Endothelial cell (in vitro differentiated cells): ENCODE results near the gene PAOX. TPM values are rescaled to one million over a fixed set of nuclear protein-coding genes. Genes with fewer than 3 reads are reported as not detected.

Experiments used
- DNase-seq: peaks from one replicate; pipeline ENCODE4 v3.0.0; 2021; ENCODE audit warnings: low spot score
- H3K27ac Mint-ChIP-seq: one replicate; pipeline ENCODE4 v1.8.0; 2021; ENCODE audit warnings: mixed read lengths, inconsistent platforms; ENCODE audit not compliant: unreplicated experiment
- H3K27me3 Mint-ChIP-seq: one replicate; pipeline ENCODE4 v1.8.0; 2021; ENCODE audit warnings: mild to moderate bottlenecking, moderate library complexity, mixed read lengths, inconsistent platforms; ENCODE audit not compliant: unreplicated experiment
- H3K36me3 Mint-ChIP-seq: one replicate; pipeline ENCODE4 v1.8.0; 2021; ENCODE audit warnings: mild to moderate bottlenecking, low read depth, mixed read lengths, inconsistent platforms; ENCODE audit not compliant: unreplicated experiment
- H3K4me1 Mint-ChIP-seq: one replicate; pipeline ENCODE4 v1.8.0; 2021; ENCODE audit warnings: mild to moderate bottlenecking, mixed read lengths, inconsistent platforms; ENCODE audit not compliant: unreplicated experiment
- H3K4me3 Mint-ChIP-seq: one replicate; pipeline ENCODE4 v1.8.0; 2021; ENCODE audit warnings: mild to moderate bottlenecking, mixed read lengths, inconsistent platforms; ENCODE audit not compliant: unreplicated experiment
- H3K9me3 Mint-ChIP-seq: one replicate; pipeline ENCODE4 v1.8.0; 2021; ENCODE audit warnings: mixed read lengths, inconsistent platforms; ENCODE audit not compliant: unreplicated experiment
- total RNA-seq: library from RNA; stranded (reverse); fragmentation: NEBNext Ultra II Directional; extraction: Animal tissue kit (Norgen Biotek cat#: 25700); gene quantifications from one replicate; pipeline ENCODE4 v1.2.1, GENCODE V29; 2021; ENCODE audit not compliant: unreplicated experiment
- TF ChIP-seq, protein P1 (sequence below): fragments of 200-600 bp; sonication (generic); IDR thresholded peaks from one replicate; pipeline ENCODE4 v1.5.0; 2021; ENCODE audit warnings: antibody characterized with exemption; ENCODE audit not compliant: unreplicated experiment

PAOX gene
- total RNA-seq, 1 donor from 2014 or later = 6.6 TPM

- Mint-ChIP-seq H3K4me1 (no peaks in the 10 kb centered on the region), H3K9me3 (no peaks in the 10 kb centered on the region), H3K4me3 (no peak overlapping the region), H3K27me3 (peaks cover 20% of the 10 kb centered on the region), H3K36me3 (no peaks in the 10 kb centered on the region), H3K27ac (no peak overlapping the region)
- peak; percentile 58 for DNase-seq
- TF ChIP-seq, protein P1, sequence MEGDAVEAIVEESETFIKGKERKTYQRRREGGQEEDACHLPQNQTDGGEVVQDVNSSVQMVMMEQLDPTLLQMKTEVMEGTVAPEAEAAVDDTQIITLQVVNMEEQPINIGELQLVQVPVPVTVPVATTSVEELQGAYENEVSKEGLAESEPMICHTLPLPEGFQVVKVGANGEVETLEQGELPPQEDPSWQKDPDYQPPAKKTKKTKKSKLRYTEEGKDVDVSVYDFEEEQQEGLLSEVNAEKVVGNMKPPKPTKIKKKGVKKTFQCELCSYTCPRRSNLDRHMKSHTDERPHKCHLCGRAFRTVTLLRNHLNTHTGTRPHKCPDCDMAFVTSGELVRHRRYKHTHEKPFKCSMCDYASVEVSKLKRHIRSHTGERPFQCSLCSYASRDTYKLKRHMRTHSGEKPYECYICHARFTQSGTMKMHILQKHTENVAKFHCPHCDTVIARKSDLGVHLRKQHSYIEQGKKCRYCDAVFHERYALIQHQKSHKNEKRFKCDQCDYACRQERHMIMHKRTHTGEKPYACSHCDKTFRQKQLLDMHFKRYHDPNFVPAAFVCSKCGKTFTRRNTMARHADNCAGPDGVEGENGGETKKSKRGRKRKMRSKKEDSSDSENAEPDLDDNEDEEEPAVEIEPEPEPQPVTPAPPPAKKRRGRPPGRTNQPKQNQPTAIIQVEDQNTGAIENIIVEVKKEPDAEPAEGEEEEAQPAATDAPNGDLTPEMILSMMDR = no peak
Measured at GRCh38 chr10:133335246-133336117, 43.6 kb upstream of the PAOX start.

GRCh38 chr10:133336118-133336576 is 42.9 kb upstream of the PAOX start:
- no peak for DNase-seq
- peaks cover 16% of the 10 kb centered on the region for H3K27me3 Mint-ChIP-seq
- TF ChIP-seq, protein P1 = no peak
- no peak overlapping the region for H3K4me3 Mint-ChIP-seq
- H3K27ac Mint-ChIP-seq = no peak overlapping the region
- no peaks in the 10 kb centered on the region for H3K36me3 Mint-ChIP-seq
- no peaks in the 10 kb centered on the region for H3K9me3 Mint-ChIP-seq
- H3K4me1 Mint-ChIP-seq = no peaks in the 10 kb centered on the region

GRCh38 chr10:133336577-133337369 is 42.3 kb upstream of the PAOX start, which contains the start of gene CALY:
Gene CALY (minus strand): TSS chr10:133336896. CDS start chr10:133328989, 7,907 bp downstream.
- peak; percentile 45 for DNase-seq

DNA sequence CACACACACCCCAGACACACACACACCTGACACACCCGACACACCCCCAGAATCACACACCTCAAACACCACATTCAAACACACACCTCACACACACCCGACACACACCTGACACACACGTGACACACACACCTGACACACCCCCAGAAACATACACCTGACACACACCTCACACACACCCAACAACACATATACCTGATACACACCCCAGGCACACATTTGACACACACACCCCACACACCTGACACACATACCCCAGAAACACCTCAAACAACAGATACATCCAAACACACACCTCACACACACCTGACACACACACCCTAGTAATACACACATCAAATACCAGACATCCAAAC is 41.7 kb upstream of the PAOX start:
- Mint-ChIP-seq H3K27me3 (peaks cover 12% of the 10 kb centered on the region), H3K36me3 (no peaks in the 10 kb centered on the region), H3K4me3 (no peak overlapping the region), H3K4me1 (no peaks in the 10 kb centered on the region), H3K9me3 (no peaks in the 10 kb centered on the region), H3K27ac (no peak overlapping the region)
- DNase-seq = no peak
- TF ChIP-seq, protein P1 = no peak

More at GRCh38 chr10:133336577-133337369, 42.3 kb upstream of the PAOX start, which contains the start of gene CALY:
- Mint-ChIP-seq H3K4me3 (no peak within 1 kb of the TSS), H3K27ac (no peak within 1 kb of the TSS), H3K36me3 (no peaks in the 10 kb centered on the region), H3K27me3 (peaks cover 15% of the 10 kb centered on the region), H3K9me3 (no peaks in the 10 kb centered on the region), H3K4me1 (no peaks in the 10 kb centered on the region)
- TF ChIP-seq, protein P1 = no peak
